SU-DHL-6 (cell line): ENCODE data around the gene NCBP1.

Experiments used
- H2AFZ ChIP-seq: fragments of 200-600 bp; sonication (generic); 2 replicates; pipeline ENCODE4 v1.6.1; 2014; ENCODE audit warnings: low read depth, mild to moderate bottlenecking, moderate library complexity, mixed read lengths, antibody characterized with exemption, low read length; ENCODE audit not compliant: severe bottlenecking
- H3F3A ChIP-seq: fragments of 200-600 bp; shearing (Covaris generic); 2 replicates; pipeline ENCODE4 v1.6.0; 2016; ENCODE audit warnings: antibody characterized with exemption, mild to moderate bottlenecking; ENCODE audit not compliant: insufficient read depth
- H3K27ac ChIP-seq: fragments of 200-600 bp; sonication (generic); 2 replicates; pipeline ENCODE4 v1.5.1; 2016; ENCODE audit warnings: low read depth, mild to moderate bottlenecking, low read length, moderate library complexity, mixed read lengths
- H3K27me3 ChIP-seq: fragments of 200-600 bp; sonication (generic), shearing (Covaris generic); 2 replicates; pipeline ENCODE4 v1.6.0; 2014; ENCODE audit warnings: mild to moderate bottlenecking, low read length
- H3K36me3 ChIP-seq: fragments of 200-600 bp; sonication (generic); 2 replicates; pipeline ENCODE4 v1.6.1; 2014; ENCODE audit warnings: mild to moderate bottlenecking, low read length, mixed read lengths
- H3K4me2 ChIP-seq: fragments of 300-600, 200-600 bp; shearing (Covaris generic), sonication (generic); 2 replicates; pipeline ENCODE4 v1.6.0; 2014; ENCODE audit warnings: low read length, low read depth, mild to moderate bottlenecking; ENCODE audit not compliant: poor library complexity, severe bottlenecking
- H3K4me3 ChIP-seq: fragments of 200-600 bp; sonication (generic); 2 replicates; pipeline ENCODE4 v1.5.1; 2014; ENCODE audit warnings: antibody characterized with exemption, low read length, mild to moderate bottlenecking, mixed read lengths; ENCODE audit not compliant: insufficient read depth, poor library complexity, severe bottlenecking
- H3K79me2 ChIP-seq: fragments of 200-600 bp; sonication (generic); 2 replicates; pipeline ENCODE4 v1.6.1; 2014; ENCODE audit warnings: mild to moderate bottlenecking, low read length, moderate library complexity; ENCODE audit not compliant: insufficient read depth
- H3K9ac ChIP-seq: fragments of 200-600 bp; sonication (generic); 2 replicates; pipeline ENCODE4 v1.7.0; 2014; ENCODE audit warnings: mild to moderate bottlenecking, low read length
- H3K9me2 ChIP-seq: fragments of 200-600 bp; sonication (generic); replicated peaks from 2 replicates; pipeline ENCODE4 v1.6.1; 2014; ENCODE audit warnings: low read length; ENCODE audit not compliant: insufficient read depth
- H3K9me3 ChIP-seq: fragments of 200-600 bp; sonication (generic); 2 replicates; pipeline ENCODE4 v1.6.1; 2014; ENCODE audit warnings: low read length, mixed read lengths; ENCODE audit not compliant: insufficient read depth
- H4K20me1 ChIP-seq: fragments of 200-600 bp; sonication (generic); 2 replicates; pipeline ENCODE4 v1.6.1; 2014; ENCODE audit warnings: low read depth, mild to moderate bottlenecking, antibody characterized with exemption, low read length, moderate library complexity, mixed read lengths
- CTCF ChIP-seq: fragments of 200-600 bp; sonication (generic); IDR thresholded peaks from one replicate; pipeline ENCODE4 v1.5.1; 2017; ENCODE audit warnings: antibody characterized with exemption, mild to moderate bottlenecking, low read length, moderate library complexity; ENCODE audit not compliant: insufficient read depth, poor library complexity, severe bottlenecking
- EZH2phosphoT487 ChIP-seq: fragments of 200-600 bp; sonication (generic), shearing (Covaris generic); conservative IDR thresholded peaks from 2 replicates; pipeline ENCODE4 v1.6.1; 2018; ENCODE audit warnings: mild to moderate bottlenecking, antibody characterized with exemption, low read length, moderate library complexity, mixed read lengths

Gene NCBP1

DNA sequence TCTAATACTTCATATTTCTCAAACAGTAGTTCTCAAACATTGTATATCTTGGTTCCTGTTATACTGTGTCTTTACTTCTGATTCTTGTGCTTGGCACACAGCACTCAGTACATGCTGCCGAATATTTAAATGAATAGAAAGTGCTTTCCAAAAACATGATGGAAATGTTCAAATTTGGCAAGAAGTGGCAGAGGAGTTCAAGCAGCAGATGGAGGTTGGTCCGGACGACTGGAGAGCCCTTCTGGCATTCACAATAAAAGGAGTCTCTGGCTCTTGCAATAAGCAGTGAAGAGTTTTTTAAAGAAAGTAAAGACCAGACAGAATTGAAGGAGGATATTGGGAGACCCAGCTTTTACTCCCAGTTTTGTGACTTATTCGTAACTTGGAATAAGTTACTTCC, 36.7 kb upstream of the NCBP1 start:
- Histone ChIP-seq H3K27ac (no peak overlapping the region), H3K9ac (no peak overlapping the region), H3K4me2 (no peak overlapping the region), H2AFZ (no peak overlapping the region), H3K4me3 (no peak overlapping the region), H3F3A (no peaks in the 10 kb centered on the region), H3K27me3 (no peaks in the 10 kb centered on the region), H3K79me2 (no peaks in the 10 kb centered on the region), H3K9me2 (no peaks in the 10 kb centered on the region), H4K20me1 (no peaks in the 10 kb centered on the region), H3K36me3 (0 out of 2 replicates have a peak, but pooled peaks cover 2% of the 10 kb centered on the region), H3K9me3 (no peaks in the 10 kb centered on the region)
- TF ChIP-seq CTCF, result no peak
- no peak for TF ChIP-seq EZH2phosphoT487

GRCh38 chr9:97598461-97599288, 34.9 kb upstream of the NCBP1 start:
- no peaks in the 10 kb centered on the region for H4K20me1 ChIP-seq
- no peaks in the 10 kb centered on the region for H3K27me3 ChIP-seq
- 0 out of 2 replicates have a peak, but pooled peaks cover 2% of the 10 kb centered on the region for H3K36me3 ChIP-seq
- no peak overlapping the region for H3K9ac ChIP-seq
- H2AFZ ChIP-seq, result no peak overlapping the region
- no peak overlapping the region for H3K4me3 ChIP-seq
- TF ChIP-seq EZH2phosphoT487 (no peak), CTCF (peak; percentile 67)
- no peaks in the 10 kb centered on the region for H3K9me2 ChIP-seq
- no peaks in the 10 kb centered on the region for H3K9me3 ChIP-seq
- peak overlapping the region; percentile 2 for H3K4me2 ChIP-seq
- no peaks in the 10 kb centered on the region for H3F3A ChIP-seq
- no peak overlapping the region for H3K27ac ChIP-seq
- no peaks in the 10 kb centered on the region for H3K79me2 ChIP-seq

- Histone ChIP-seq H3K4me3 (no peak overlapping the region), H2AFZ (no peak overlapping the region), H3K27me3 (no peaks in the 10 kb centered on the region), H3K9me3 (no peaks in the 10 kb centered on the region), H3K4me2 (no peak overlapping the region), H4K20me1 (no peaks in the 10 kb centered on the region), H3K9ac (no peak overlapping the region), H3K79me2 (no peaks in the 10 kb centered on the region), H3K9me2 (no peaks in the 10 kb centered on the region), H3F3A (no peaks in the 10 kb centered on the region), H3K27ac (no peak overlapping the region), H3K36me3 (0 out of 2 replicates have a peak, but pooled peaks cover 2% of the 10 kb centered on the region)
- TF ChIP-seq CTCF (no peak), EZH2phosphoT487 (no peak)
Observed at GRCh38 chr9:97599314-97599846, 34.2 kb upstream of the NCBP1 start.
